SU-DHL-6 (cell line): ENCODE data around the gene IQCH.
"Not testable (repeated sequence)": the region's sequence is repeated elsewhere in the genome, so short reads cannot be mapped to it uniquely, and the experiment has no call there.

ENCODE experiments used
- EZH2phosphoT487 ChIP-seq: fragments of 200-600 bp; sonication (generic), shearing (Covaris generic); conservative IDR thresholded peaks from 2 replicates; pipeline ENCODE4 v1.6.1; 2018; ENCODE audit warnings: mild to moderate bottlenecking, antibody characterized with exemption, low read length, moderate library complexity, mixed read lengths
- TF ChIP-seq, protein P1 (sequence below): fragments of 200-600 bp; sonication (generic); IDR thresholded peaks from one replicate; pipeline ENCODE4 v1.5.1; 2017; ENCODE audit warnings: antibody characterized with exemption, mild to moderate bottlenecking, low read length, moderate library complexity; ENCODE audit not compliant: insufficient read depth, poor library complexity, severe bottlenecking

GRCh38 chr15:67258412-67258811 lies 3.8 kb downstream of the IQCH start:
- TF ChIP-seq, protein P1, sequence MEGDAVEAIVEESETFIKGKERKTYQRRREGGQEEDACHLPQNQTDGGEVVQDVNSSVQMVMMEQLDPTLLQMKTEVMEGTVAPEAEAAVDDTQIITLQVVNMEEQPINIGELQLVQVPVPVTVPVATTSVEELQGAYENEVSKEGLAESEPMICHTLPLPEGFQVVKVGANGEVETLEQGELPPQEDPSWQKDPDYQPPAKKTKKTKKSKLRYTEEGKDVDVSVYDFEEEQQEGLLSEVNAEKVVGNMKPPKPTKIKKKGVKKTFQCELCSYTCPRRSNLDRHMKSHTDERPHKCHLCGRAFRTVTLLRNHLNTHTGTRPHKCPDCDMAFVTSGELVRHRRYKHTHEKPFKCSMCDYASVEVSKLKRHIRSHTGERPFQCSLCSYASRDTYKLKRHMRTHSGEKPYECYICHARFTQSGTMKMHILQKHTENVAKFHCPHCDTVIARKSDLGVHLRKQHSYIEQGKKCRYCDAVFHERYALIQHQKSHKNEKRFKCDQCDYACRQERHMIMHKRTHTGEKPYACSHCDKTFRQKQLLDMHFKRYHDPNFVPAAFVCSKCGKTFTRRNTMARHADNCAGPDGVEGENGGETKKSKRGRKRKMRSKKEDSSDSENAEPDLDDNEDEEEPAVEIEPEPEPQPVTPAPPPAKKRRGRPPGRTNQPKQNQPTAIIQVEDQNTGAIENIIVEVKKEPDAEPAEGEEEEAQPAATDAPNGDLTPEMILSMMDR, result not testable (repeated sequence)
- not testable (repeated sequence) for TF ChIP-seq EZH2phosphoT487
